Esophagus muscularis mucosa (tissue), 4 donors: ENCODE measurements around the gene SLC27A1.

ENCODE experiments used
- EP300 ChIP-seq: sonication (generic); formaldehyde crosslinking; IDR thresholded peaks from one replicate; pipeline ENCODE4 v1.6.1; 2017; ENCODE audit warnings: antibody characterized with exemption
- POLR2A ChIP-seq: fragments of 450-650 bp; IDR thresholded peaks from one replicate; pipeline ENCODE4 v1.6.1; 2017; ENCODE audit warnings: antibody characterized with exemption, moderate library complexity, mild to moderate bottlenecking, low read depth
- POLR2AphosphoS5 ChIP-seq, 2 donors: sonication (generic); formaldehyde crosslinking; IDR thresholded peaks; one replicate each; pipeline ENCODE4 v1.6.1; 2017; ENCODE audit warnings: antibody characterized with exemption in 2 of 2
- TF ChIP-seq, protein P1 (sequence below), 3 experiments: fragments of 200-600 bp in 2 of 3; fragments of 450-650 bp in 1 of 3; sonication (generic) in 2 of 3; IDR thresholded peaks; one replicate each; pipeline ENCODE4 v1.5.1; 2017 to 2019; ENCODE audit warnings: antibody characterized with exemption in 3 of 3, mild to moderate bottlenecking in 2 of 3, moderate library complexity in 1 of 3

DNA sequence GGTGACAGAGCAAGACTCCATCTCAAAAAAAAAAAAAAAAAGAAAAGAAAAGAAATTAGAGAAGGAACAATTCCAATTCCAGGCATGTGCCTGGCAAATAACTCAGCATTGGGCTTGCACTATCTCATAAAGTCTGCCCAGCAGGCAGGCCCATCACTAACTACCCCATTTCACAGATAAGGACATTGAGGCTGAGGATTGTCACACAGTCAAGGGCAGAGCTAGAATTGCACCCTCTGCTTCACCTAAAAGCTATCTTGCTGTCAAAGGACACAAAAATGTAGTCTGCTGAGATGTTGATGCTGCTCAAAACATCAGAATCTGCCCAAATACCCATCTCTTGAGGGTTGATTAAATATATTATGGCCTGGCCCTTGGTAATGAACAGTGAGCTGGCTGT, 64.4 kb downstream of the SLC27A1 start:
- TF ChIP-seq, protein P1, sequence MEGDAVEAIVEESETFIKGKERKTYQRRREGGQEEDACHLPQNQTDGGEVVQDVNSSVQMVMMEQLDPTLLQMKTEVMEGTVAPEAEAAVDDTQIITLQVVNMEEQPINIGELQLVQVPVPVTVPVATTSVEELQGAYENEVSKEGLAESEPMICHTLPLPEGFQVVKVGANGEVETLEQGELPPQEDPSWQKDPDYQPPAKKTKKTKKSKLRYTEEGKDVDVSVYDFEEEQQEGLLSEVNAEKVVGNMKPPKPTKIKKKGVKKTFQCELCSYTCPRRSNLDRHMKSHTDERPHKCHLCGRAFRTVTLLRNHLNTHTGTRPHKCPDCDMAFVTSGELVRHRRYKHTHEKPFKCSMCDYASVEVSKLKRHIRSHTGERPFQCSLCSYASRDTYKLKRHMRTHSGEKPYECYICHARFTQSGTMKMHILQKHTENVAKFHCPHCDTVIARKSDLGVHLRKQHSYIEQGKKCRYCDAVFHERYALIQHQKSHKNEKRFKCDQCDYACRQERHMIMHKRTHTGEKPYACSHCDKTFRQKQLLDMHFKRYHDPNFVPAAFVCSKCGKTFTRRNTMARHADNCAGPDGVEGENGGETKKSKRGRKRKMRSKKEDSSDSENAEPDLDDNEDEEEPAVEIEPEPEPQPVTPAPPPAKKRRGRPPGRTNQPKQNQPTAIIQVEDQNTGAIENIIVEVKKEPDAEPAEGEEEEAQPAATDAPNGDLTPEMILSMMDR (IDR thresholded peaks at IDR 0.05): no peak
- no peak for TF ChIP-seq POLR2A
- TF ChIP-seq EP300: no peak
- TF ChIP-seq POLR2AphosphoS5 (IDR thresholded peaks at IDR 0.05): no peak
